Inflammatory macrophage (primary cell): ENCODE results near the gene TCF7.

ENCODE experiments used
- DNase-seq, 2 donors: peaks; one replicate each; pipeline ENCODE4 v3.0.0-alpha.2; 2020 to 2022

Gene TCF7

GRCh38 chr5:134091626-134092121 is 22.8 kb upstream of the TCF7 start:
- DNase-seq: no peak

DNA sequence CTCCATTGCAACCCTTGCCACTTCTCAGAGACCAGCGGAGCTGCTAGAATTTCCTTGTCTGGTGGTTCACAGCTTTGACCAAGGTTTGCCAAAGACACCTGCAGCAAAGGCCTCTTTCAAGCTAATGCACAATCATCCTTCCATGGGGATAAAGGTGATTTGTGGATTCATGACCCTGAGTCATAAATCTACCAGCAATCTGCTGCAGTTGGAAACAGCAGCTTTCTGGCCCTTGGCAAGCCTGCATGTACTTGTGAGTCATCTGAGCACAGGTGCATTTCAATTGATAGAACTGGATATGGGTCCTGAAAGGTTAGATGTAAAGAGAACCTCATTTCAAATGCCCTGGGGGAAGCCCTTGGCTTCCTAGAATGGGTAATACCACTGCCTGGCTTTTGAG is 21.6 kb upstream of the TCF7 start:
- DNase-seq: no peak

- DNase-seq: no peak
Observed at GRCh38 chr5:134093351-134093750, 21.1 kb upstream of the TCF7 start.

DNA sequence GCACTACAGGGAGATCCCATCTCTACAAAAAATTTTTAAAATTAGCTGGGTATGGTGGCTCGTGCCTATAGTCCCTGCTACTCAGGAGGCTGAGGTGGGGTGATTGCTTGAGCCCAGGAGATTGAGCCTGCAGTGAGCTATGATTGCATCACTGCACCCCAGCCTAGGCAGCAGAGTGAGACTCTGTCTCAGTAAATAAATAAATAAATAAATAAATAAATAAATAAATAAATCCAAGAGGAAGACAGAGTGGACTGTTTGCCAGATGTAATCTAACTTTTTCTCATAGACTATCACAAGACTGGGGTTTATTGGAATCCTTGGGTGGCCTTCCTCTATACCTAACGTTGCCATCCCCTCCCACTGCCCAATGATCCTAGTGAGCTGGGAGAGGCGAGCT is 19.2 kb upstream of the TCF7 start:
- no peak for DNase-seq

GRCh38 chr5:134095887-134096589 is 18.4 kb upstream of the TCF7 start:
- no peak for DNase-seq

DNA sequence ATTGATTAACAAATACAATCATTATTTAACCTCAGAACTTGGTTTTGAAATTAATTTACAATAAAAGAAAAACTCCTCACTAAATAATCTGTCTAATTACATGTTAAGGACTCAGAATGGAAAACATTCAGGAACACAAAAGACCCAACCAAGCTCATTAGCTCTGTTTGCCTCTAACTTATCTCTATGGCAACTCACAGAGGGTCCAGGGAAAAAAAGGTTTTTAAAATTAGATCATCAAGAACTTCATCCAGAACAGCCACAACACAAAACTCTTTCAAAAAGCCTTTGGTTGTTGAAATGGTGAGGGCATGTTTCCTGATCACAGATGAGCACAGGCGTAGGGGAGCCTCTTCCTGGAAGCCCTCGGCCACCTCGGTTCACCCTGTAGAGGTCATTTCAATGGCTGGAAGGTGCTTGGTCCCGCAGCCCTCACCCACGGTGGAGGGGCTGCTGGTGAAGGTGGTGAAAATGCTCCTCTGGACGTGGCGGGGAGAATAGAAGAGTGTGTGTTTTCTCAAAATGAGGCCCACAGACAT is 17.2 kb upstream of the TCF7 start:
- DNase-seq: no peak

DNA sequence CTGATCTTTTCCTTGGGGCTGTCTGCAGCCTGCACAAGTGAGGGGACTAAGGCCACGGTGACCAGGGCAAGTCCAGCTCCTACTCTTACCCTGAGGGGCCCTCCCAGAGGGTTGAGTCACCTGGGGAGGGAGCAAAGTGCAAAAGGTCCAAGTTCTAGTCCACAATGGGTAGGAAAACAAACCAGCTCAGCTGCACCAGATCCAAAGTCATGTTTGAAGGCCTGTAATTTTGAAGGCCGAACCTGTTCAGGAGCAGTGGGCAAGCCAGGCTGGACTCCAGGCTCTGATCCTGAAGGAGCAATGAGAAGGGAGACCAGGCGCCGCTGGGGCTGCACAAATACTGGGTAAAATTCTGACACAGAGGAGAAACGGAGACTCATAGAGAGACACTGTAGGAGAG is 15.8 kb upstream of the TCF7 start:
- DNase-seq: no peak

DNA sequence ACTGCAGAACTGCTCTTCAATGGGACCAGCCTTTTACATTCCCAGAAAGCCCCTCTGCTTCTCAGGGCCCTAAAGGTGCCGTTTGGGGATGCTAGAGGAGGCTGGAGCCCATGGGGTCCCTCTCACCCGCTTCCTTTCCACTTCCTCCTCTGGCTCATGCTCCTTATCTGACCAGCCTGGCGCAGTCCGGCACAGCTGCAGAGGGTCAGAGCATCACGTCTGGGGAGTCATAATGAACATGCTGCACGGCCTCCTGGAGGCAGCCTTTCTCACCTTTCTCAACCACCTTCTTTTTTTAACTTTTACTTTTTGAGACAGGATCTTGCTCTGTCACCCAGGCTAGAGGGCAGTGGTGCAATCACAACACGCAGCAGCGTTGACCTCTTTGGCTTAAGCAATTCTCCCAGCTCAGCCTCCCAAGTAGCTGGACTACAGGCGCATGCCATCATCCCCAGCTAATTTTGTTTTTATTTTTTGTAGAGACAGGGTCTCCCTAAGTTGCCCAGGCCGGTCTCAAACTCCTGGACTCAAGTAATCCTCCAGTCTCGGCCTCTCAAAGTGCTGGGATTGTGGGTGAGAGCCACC is 15.1 kb upstream of the TCF7 start:
- DNase-seq: no peak

GRCh38 chr5:134099939-134100282 is 14.6 kb upstream of the TCF7 start:
- no peak for DNase-seq

GRCh38 chr5:134100283-134101091 is 14.0 kb upstream of the TCF7 start:
- no peak for DNase-seq

DNA sequence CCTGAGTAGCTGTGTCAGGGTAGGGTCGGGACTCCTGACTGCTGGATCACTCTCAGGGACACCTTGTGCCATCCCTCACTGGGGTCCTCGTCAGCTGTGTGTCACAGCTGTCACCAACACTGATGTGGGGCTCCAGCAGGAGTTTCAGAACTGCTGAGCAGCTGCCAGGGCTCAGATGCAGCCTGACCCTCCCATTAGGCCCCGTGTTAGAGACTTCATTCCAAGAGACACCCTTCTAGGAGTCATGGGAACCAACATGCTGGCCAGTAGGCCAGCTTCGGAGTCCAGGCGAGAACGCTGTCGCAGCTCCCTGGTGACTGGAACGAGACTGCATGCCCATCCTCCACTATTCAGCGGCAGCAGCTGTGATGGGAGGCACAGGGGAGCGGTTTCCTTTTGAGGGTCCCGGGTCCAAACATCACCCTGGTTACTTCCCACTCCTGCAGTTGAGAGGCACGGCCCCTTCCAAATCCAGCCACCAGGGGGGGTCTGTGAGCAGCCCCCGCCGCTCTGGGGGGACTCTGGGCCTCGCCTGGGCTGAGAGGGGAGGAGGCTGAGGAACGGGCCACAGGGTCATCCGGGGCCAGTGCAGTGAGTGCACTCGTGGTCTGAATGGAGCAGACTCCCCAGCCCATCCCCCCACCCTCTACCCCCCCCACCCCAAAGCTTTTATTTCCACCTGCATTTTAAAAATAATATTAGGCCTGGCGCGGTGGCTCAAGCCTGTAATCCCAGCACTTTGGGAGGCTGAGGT is 12.6 kb upstream of the TCF7 start:
- DNase-seq: peak; percentile 56 to 64

- DNase-seq: no peak
Observed at GRCh38 chr5:134103397-134103796, 11.1 kb upstream of the TCF7 start.

DNA sequence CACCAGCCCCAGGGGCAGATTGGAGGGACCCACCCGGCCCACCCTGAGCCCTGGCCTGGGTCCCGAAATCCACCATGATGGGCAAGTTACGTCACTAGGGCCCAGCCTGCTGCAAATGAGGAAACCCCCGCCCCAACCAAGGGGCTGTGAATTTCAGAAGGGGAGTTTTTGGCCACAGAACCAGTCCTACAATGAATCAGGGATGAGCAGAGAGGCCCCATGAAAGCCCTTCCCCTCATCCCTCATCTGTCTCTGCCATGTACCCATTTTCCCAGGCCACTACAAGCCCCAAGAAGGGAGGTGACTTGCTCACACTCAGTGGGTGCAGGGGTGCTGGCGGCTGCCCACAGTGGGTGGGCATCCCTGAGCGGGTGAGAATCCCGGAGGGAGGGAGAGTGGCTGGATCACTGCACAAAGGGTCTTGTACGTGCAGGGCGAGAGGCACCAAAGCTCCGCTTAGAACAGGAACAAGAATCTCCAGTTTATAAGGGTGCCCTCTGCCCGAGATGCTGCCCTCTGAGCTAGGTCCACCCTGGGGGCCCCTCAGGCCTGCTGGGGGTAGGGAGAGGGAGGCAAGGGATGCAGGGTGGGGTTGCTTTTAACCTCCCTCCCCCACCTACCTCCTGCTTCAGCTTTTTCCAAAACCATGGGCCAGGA is 10.4 kb upstream of the TCF7 start:
- DNase-seq: no peak

DNA sequence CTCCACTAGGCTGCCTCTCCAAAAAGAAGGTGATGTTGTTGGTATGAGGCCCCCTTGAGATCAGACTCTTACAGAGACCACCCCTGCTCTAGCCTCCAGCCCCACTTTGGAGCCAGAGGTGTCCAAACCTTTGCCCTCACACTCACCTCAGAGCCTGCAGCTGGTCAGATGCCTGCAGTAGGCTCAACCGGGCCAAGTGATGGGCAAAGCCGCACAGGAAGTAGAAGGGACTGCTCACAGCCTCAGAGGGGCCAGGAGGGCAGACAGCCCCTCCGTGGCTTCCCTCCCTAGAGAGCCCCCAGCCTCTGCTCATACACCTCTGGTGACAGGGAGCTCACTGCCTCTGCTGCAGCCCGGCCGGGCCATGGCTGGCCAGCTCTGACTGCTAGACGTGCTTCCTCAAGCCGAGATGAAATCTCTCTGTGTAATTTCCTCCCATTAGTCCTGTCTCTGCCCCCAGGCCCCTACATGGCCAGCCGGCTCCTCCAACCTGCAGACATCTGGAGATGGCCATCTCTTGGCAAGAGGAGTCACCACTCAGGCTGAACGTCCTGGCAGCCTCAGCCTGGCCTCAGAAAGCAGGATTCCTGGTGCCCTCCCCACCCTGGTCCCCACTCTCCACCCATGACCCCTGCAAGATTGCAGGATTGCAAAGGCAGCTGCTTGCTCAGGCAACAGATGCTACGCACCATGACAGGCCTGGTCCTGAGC is 7.3 kb upstream of the TCF7 start:
- DNase-seq: no peak

- DNase-seq: no peak
Observed at GRCh38 chr5:134107779-134108178, 6.7 kb upstream of the TCF7 start.

GRCh38 chr5:134110382-134110781 is 4.1 kb upstream of the TCF7 start:
- no peak for DNase-seq

- DNase-seq: no peak
Observed at GRCh38 chr5:134111741-134112647, 2.5 kb upstream of the TCF7 start.

GRCh38 chr5:134112726-134113362 is 1.6 kb upstream of the TCF7 start:
- DNase-seq: no peak

GRCh38 chr5:134113363-134113889 is 1.1 kb upstream of the TCF7 start:
- no peak for DNase-seq
